NCI-H128 (cell line): ENCODE measurements around the gene COMMD10.

Source experiments
- DNase-seq: peaks from one replicate; lab custom pipeline; 2025; ENCODE audit not compliant: unreplicated experiment; lab: John Stamatoyannopoulos, UW

Gene COMMD10

GRCh38 chr5:116212225-116212624 lies 127.4 kb downstream of the COMMD10 start:
- no peak for DNase-seq

DNA sequence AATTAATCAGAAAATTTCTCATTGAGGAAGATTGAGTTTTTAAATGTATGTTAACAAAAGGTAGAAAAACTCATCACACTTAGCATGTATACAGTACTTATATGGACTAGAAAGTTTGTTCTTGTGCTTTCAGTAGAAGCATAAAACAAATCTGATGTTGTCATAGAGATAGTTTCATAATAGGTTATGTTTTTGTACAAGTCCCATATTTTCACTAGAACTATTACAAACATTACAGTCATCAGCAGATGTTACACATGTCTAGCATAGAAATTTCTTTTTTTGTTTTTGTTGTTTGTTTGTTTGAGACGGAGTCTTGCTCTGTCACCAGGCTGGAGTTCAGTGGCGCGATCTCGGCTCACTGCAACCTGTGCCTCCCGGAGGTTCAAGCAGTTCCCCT lies 131.4 kb downstream of the COMMD10 start:
- DNase-seq = no peak

- DNase-seq = no peak
Measured at GRCh38 chr5:116225281-116225922, 140.6 kb downstream of the COMMD10 start.

GRCh38 chr5:116229131-116229689 lies 144.4 kb downstream of the COMMD10 start:
- DNase-seq = no peak

DNA sequence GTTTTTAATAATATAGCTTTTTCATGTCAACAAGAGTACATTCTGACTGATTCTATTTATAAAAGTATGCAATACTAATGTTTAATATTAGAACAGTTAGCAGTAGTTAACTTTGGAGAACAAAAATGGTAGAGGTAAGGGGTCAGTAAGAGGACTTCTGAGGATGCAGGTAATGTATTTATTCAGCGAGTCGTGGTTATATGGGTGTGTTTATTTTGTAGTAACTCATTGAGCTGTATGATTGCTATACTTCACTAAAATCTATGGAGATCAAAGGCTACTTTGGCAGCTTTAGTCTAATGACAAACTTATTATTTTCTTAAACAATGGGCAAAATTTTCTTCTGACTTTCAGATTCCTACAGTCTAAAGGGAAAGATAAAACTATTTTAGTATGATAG lies 146.5 kb downstream of the COMMD10 start:
- DNase-seq = no peak

- DNase-seq = no peak
Measured at GRCh38 chr5:116234681-116235080, 149.9 kb downstream of the COMMD10 start.

- DNase-seq = no peak
Measured at GRCh38 chr5:116237917-116238500, 153.2 kb downstream of the COMMD10 start.

GRCh38 chr5:116242343-116242742 lies 157.5 kb downstream of the COMMD10 start:
- DNase-seq = no peak

GRCh38 chr5:116248432-116248831 lies 163.6 kb downstream of the COMMD10 start:
- no peak for DNase-seq

DNA sequence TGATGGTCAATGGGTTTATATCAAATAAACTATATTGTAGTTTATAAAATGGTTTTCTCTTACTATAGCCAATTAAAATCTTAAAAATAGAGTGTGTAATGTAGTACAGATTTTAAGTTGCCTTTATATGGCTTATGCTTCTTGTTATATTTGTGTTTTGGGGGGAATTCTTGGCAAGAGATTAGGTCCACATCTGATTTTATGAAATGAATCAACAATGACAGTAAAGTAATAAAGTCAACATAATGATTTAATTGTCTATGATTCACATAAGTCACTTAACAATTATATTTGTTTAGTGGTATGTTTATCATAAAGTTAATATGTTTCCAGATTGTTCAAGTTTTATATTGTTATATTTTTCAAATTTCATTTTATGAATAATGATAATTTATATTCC lies 164.8 kb downstream of the COMMD10 start:
- no peak for DNase-seq

DNA sequence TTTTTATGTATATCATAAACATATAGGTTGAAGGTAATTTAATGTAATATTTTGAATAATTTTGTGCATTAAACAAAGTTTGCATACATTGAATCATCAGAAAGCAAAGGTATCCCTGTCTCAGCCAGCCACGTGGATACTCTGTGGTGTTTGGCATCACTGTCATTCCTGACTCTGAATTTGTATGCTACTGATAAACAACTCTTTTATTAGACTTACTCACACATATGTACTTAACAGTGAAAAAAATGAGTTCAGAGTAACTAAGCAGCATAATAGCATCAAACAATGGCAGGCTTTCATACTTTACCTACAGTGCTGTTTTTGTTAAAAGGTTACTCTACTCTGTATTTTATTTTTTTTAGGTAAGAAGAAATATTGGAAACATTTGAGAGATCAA lies 171.9 kb downstream of the COMMD10 start:
- no peak for DNase-seq

DNA sequence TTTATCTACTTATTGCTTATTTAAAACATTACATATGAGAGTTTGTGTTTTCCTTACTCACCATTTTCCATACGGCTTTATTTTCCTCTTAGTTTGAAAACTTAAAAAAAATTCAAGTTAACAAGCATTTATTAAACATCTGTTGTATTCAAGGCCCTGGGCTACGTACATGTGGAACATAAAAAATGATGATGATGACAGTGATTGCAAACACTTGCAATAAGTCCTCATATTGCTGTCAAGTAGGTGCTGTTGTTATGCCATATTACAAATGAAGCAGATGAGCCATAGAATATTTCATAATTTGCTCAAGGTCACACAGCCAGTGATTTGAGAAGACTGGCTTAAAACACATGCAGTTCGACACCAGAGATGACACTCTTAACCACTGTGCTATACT lies 180.6 kb downstream of the COMMD10 start:
- DNase-seq = no peak

- DNase-seq = no peak
Measured at GRCh38 chr5:116271446-116272025, 186.7 kb downstream of the COMMD10 start.

DNA sequence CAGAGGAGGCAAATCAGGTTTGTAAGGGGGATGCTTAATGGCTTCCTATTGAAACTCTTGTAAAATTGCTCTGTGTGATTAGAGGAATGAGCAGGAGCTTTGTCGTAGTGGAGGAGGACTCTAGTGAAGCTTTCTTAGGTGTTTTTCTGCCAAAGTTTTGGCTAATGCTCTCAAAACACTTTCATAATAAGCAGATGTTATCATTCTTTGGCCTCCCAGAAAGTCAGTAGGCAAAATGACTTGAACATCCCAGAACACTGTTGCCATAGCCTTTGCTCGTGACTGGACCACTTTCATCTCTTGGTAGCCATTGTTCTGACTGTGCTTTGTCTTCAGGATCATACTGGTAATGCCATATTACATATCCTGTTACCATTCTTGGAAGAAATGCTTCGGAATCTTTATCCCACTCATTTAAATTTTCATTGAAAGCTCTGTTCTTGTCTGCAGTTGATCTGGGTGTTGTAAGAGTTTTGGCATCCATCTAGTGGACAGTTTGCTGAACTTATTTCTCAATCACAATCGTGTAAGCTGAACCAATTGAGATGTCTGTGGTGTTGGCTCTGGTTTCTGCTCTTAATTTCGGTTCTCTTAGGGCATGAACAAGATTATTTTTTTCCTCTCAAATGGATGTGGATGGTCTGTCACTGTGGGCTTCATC lies 187.6 kb downstream of the COMMD10 start:
- DNase-seq = no peak

DNA sequence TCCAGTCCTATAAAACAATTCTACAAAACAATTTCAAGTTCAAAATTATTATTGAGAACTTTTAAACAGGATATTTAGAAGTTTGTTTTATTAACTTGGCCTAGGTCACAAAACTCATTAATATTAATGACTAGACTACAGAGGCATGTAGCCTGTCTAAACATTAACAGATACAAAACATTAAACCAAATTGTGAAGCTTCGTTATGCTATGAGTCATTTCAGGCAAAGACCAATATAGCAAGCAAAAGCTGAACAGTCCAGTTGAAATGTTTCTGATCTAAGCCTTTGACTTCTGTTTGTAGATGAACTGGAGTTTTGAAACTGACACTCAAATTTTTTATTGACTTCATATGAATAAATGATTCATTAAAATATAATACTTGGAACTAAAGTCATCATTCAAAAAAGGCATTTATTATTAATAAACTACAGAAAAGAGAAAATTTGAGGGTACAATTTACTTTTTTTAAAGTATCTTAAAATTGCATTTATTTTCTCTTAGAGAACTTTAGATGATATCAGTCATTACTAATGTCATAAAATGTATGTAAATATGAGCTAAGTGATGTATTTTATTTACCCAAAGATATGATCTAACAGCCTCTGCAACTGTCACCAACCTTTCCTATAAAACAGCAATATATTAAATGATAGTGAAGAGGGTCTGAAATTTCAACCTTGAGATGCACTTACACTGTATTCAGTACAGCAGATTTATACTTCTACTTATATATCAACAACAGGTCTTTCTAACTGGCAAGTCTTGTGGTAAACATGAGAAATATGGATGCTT lies 188.8 kb downstream of the COMMD10 start:
- DNase-seq = no peak

DNA sequence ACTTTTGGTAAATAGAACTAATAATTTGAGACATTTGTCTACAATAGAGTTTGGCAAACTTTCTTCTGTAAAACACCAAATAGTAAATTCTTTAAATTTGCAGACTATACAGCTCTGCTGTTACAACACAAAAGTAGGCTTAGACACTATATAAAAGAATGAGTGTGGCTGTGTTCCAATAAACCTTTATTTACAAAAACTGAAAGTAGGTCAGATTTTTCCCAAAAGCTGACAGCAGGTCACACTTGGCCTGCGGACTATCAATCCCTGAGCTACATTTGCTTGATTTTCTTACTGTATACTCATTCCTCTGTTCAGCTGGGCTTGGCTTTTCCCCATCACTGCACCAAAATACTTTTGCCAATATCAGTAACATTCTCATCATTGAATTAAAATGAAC lies 189.4 kb downstream of the COMMD10 start:
- DNase-seq = no peak

GRCh38 chr5:116275282-116275681 lies 190.5 kb downstream of the COMMD10 start:
- DNase-seq = no peak

DNA sequence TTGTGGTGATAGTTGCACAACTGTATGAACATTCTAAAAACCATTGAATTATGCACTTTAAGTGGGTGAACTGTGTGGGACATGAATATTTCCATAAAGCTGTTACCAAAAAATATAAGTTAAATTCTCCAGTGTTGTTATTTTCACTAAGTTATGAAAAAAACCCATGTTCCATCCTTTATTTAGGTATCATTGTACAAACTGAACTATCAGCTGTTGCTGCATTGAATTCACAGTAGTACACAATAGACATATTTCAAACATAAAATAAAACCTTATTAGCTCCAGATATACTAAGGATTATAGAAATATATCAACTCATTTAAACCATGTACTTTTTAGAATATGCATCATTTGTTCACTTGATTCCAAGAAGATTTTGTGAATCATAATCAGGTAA lies 192.1 kb downstream of the COMMD10 start:
- no peak for DNase-seq

GRCh38 chr5:116280149-116280803 lies 195.5 kb downstream of the COMMD10 start:
- DNase-seq = no peak

DNA sequence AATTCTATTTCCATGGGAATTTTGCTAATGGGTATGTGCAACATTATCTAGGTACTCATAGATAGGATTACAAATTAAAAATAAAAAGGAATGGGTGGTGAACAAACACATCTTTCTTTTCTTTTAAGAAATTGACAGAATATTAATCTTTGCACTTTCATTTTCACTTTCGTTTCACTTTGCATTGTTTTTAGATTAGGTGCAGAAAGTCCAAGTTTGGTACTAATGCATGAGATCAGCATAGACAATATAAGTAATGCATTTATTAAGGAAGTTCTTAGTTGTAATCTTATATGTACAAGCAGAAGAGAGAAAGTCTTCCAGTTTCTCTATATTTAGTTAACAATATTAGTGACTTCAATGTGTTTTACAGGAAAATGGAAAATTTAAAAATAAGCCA lies 196.5 kb downstream of the COMMD10 start:
- DNase-seq = no peak

DNA sequence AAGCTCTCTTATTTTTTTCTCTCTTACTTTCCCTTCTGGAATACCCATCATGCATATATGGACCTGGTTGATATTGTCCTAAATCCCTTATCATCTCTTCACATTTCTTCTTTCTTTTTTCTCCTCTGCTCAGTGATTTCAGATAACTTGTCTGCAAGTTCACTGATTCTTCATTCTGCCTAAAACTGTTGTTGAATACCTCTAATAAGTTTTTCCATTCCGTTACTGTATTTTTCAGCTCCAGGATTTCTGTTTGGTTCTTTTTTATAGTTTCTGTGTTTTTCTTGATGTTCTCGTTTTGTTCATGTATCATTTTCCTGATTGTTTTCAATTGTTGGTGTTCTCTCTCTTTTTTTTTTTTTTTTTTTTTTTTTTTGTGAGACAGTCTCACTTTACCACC lies 203.7 kb downstream of the COMMD10 start:
- no peak for DNase-seq
